Measurements from ENCODE around the gene IGFBP5. TPM values are rescaled to one million over a fixed set of nuclear protein-coding genes. Genes with fewer than 3 reads are reported as not detected.
A peak's percentile ranks its signal among the peaks of the same experiment; 100 is the strongest.

The IGFBP5 gene
- total and polyA plus RNA-seq, 9 donors = 718 to 3,214 (median 2,226) TPM

DNA sequence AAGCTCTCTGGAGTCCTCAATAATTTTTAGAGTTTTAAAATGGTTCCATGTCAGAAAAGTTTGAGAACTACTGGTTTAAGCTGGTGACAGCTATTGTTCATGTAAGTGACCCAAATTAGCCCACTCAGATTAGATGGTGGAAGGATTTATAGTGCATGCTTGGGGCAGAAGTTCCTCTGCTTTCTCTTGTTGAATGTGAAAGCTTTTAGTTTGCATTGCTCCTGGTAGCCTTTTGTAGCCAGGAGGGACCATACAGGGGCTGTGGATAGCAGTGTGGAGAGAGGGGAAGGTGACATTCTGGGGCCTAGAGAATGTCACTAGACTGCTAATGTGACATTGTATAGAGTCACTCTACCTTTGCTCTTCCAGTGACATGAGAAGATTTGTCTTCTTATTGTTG, 40.3 kb upstream of the IGFBP5 start:
- Histone ChIP-seq H3K36me3 (no peaks in the 10 kb centered on the region), H3K9me3 (no peaks in the 10 kb centered on the region), H3K27me3 (no peaks in the 10 kb centered on the region), H3K4me1 (ENCODE audit: insufficient read depth) (peaks cover 29% of the 10 kb centered on the region), H3K27ac (peak overlapping the region in 1 of 2 donors; percentile 66), H3K4me3 (no peak overlapping the region)
- TF ChIP-seq, protein P1, sequence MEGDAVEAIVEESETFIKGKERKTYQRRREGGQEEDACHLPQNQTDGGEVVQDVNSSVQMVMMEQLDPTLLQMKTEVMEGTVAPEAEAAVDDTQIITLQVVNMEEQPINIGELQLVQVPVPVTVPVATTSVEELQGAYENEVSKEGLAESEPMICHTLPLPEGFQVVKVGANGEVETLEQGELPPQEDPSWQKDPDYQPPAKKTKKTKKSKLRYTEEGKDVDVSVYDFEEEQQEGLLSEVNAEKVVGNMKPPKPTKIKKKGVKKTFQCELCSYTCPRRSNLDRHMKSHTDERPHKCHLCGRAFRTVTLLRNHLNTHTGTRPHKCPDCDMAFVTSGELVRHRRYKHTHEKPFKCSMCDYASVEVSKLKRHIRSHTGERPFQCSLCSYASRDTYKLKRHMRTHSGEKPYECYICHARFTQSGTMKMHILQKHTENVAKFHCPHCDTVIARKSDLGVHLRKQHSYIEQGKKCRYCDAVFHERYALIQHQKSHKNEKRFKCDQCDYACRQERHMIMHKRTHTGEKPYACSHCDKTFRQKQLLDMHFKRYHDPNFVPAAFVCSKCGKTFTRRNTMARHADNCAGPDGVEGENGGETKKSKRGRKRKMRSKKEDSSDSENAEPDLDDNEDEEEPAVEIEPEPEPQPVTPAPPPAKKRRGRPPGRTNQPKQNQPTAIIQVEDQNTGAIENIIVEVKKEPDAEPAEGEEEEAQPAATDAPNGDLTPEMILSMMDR (IDR thresholded peaks at IDR 0.05) = no peak
- TF ChIP-seq POLR2A (IDR thresholded peaks at IDR 0.05) (no peak), EP300 (IDR thresholded peaks at IDR 0.05) (no peak)
- intact Hi-C loops (cut with DNase I) = loop anchor here in 1 of 4 donors (10.0 kb wide), 1 partner anchor 49 kb away; no protein-coding TSS in a partner anchor
- DNase-seq = no peak

DNA sequence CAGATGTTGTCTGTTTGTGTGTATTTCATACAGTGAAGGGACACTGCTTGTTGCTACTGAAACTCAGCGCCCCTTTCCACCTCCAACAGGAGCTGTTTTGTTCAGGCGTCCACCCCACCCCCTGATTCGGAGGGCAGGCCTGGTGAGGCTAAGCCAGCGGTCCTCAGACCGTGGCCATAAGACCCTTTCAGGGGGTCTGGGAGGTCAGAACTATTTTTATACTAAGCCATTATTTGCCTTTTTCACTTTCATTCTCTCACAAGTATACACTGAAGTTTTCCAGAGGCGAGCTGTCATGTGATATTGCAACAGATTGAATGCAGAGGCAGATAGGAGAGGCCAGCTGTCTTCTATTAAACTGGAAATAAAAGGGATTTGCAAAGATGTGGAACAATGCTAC, 39.7 kb upstream of the IGFBP5 start:
- WGBS, 3 donors = 10 to 19% (median 17%) methylated on average over 6 of the region's 6 CpGs
- H3K27ac ChIP-seq = peak overlapping the region; percentile 36 to 73
- peaks cover 24% of the 10 kb centered on the region for H3K4me1 ChIP-seq (ENCODE audit: insufficient read depth)
- no peaks in the 10 kb centered on the region for H3K27me3 ChIP-seq
- no peak overlapping the region for H3K4me3 ChIP-seq
- TF ChIP-seq EP300 (IDR thresholded peaks at IDR 0.05) = no peak
- no peaks in the 10 kb centered on the region for H3K36me3 ChIP-seq
- intact Hi-C loops (cut with DNase I) = loop anchor here in 1 of 4 donors (10.0 kb wide), 1 partner anchor 50 kb away; no protein-coding TSS in a partner anchor
- no peaks in the 10 kb centered on the region for H3K9me3 ChIP-seq
- peak; percentile 36 to 61 (median 49) for DNase-seq

DNA sequence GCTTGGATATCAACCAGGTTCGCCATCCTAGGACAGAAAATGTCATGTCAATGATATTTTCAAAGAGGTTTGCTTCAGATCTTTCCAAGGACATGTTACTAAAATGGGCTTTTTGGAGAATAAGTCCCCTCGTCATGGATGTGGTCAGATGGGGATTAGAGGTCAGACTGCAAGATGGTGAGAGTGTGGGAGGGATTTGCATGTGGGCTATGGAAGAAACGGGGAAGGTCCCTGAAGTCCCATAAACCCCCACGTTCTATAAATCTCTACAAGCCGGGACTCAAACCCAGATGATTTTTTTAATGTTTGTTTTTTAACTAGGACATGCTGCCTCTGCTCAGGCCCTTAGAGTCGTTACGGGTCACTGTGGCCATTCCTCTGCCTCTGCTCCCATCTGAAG, 37.7 kb upstream of the IGFBP5 start:
- Histone ChIP-seq H3K4me1 (ENCODE audit: insufficient read depth) (peaks cover 13% of the 10 kb centered on the region), H3K4me3 (no peak overlapping the region), H3K27ac (no peak overlapping the region), H3K27me3 (no peaks in the 10 kb centered on the region), H3K9me3 (no peaks in the 10 kb centered on the region), H3K36me3 (no peaks in the 10 kb centered on the region)
- TF ChIP-seq, protein P1 (IDR thresholded peaks at IDR 0.05) = no peak
- no peak for TF ChIP-seq EP300 (IDR thresholded peaks at IDR 0.05)
- TF ChIP-seq POLR2A (IDR thresholded peaks at IDR 0.05) = no peak
- no peak for DNase-seq
- WGBS, 3 donors = 71 to 84% (median 76%) methylated on average over 7 of the region's 7 CpGs
- intact Hi-C loops (cut with DNase I) = loop anchor here in 1 of 4 donors (10.0 kb wide), 1 partner anchor 52 kb away; no protein-coding TSS in a partner anchor

DNA sequence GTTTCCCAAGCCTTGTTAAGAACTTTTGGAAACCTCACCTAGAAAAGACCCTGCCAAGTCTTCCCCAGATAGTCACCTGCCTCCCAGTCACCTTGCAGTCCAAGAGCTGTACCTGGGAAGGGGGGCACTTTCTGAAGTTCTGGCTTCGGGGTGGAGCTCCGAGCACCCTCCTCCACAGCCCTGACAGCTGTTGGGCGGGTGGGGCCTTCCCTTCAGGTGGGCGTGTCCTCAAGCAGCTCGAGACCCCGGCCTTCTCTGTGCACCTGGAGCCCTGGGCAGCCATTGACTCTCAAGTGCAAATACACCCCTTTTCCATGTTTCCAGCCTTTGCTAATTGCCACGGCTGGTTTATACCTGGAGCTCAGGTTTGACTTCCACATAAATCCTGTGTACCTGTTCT, 37.0 kb upstream of the IGFBP5 start:
- H3K4me3 ChIP-seq = no peak overlapping the region
- H3K36me3 ChIP-seq = no peaks in the 10 kb centered on the region
- TF ChIP-seq, protein P1 (IDR thresholded peaks at IDR 0.05) = no peak
- TF ChIP-seq POLR2A (IDR thresholded peaks at IDR 0.05) = no peak
- TF ChIP-seq EP300 (IDR thresholded peaks at IDR 0.05) = no peak
- H3K27me3 ChIP-seq = no peaks in the 10 kb centered on the region
- intact Hi-C loops (cut with DNase I) = loop anchor here in 1 of 4 donors (10.0 kb wide), 1 partner anchor 52 kb away; no protein-coding TSS in a partner anchor
- H3K9me3 ChIP-seq = no peaks in the 10 kb centered on the region
- no peak overlapping the region for H3K27ac ChIP-seq
- DNase-seq = no peak
- WGBS, 3 donors = 85 to 89% (median 87%) methylated on average over 7 of the region's 7 CpGs
- H3K4me1 ChIP-seq (ENCODE audit: insufficient read depth) = peaks cover 13% of the 10 kb centered on the region

DNA sequence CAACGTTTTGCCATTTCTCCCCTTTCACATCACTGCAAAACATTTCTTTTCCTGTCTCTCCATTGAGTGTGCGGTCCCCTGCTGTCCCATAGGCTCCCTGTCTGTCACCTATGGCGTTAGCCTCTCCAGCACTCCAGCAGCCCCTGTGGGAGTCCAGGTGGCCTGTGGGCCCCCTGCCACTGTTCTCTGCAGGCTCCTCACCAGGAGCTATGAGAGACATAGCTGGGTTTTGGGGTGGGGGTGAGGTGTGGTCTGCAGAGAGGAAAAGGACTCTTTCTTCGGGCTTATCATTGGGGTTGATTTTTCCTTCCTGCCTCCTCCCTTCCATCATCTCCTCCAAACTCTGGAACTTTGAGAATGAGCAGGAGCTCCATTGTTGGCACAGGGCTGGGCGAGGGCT, 36.1 kb upstream of the IGFBP5 start:
- Histone ChIP-seq H3K27ac (no peak overlapping the region), H3K36me3 (no peaks in the 10 kb centered on the region), H3K27me3 (no peaks in the 10 kb centered on the region), H3K4me3 (no peak overlapping the region), H3K4me1 (ENCODE audit: insufficient read depth) (peaks cover 13% of the 10 kb centered on the region), H3K9me3 (no peaks in the 10 kb centered on the region)
- intact Hi-C loops (cut with DNase I) = loop anchor here in 1 of 4 donors (10.0 kb wide), 1 partner anchor 53 kb away; no protein-coding TSS in a partner anchor
- DNase-seq = no peak
- 82 to 87% (median 86%) methylated on average over 5 of the region's 5 CpGs for WGBS, 3 donors
- no peak for TF ChIP-seq POLR2A (IDR thresholded peaks at IDR 0.05)
- TF ChIP-seq, protein P1 (IDR thresholded peaks at IDR 0.05) = no peak
- no peak for TF ChIP-seq EP300 (IDR thresholded peaks at IDR 0.05)
